AG04449 (cell line): ENCODE data around the gene IGF2BP1.

ENCODE experiments used
- CTCF ChIA-PET: fragments of 350-600 bp; formaldehyde crosslinking; extraction: SDS; loops from one replicate; lab custom pipeline; 2021; ENCODE audit warnings: antibody characterized with exemption; lab: Yijun Ruan, JAX
- POLR2A ChIA-PET: fragments of 400-600, 350-600 bp; formaldehyde crosslinking; extraction: SDS; loops from one replicate; lab custom pipeline; 2020; ENCODE audit warnings: antibody characterized with exemption, inconsistent platforms; lab: Yijun Ruan, JAX
- DNase-seq: peaks from one replicate; pipeline ENCODE4 v3.0.0-alpha.2; 2010; ENCODE audit warnings: low read depth, low spot score
- H3K4me3 ChIP-seq: 2 replicates; pipeline ENCODE4 v1.5.1; 2011; ENCODE audit warnings: low read depth, mild to moderate bottlenecking, control low read depth, low read length
- CTCF ChIP-seq: IDR thresholded peaks from one replicate; pipeline ENCODE4 v1.5.1; 2011; ENCODE audit warnings: mild to moderate bottlenecking, moderate library complexity, low read length, control low read depth, inconsistent platforms; ENCODE audit not compliant: insufficient read depth; ENCODE audit errors: missing control alignments

The IGF2BP1 gene

GRCh38 chr17:49086316-49086605 lies 89.1 kb downstream of the IGF2BP1 start:
- ChIA-PET POLR2A (no interaction called here), CTCF (no interaction called here)
- no peak for TF ChIP-seq CTCF
- no peak for DNase-seq
- H3K4me3 ChIP-seq, result no peak overlapping the region

DNA sequence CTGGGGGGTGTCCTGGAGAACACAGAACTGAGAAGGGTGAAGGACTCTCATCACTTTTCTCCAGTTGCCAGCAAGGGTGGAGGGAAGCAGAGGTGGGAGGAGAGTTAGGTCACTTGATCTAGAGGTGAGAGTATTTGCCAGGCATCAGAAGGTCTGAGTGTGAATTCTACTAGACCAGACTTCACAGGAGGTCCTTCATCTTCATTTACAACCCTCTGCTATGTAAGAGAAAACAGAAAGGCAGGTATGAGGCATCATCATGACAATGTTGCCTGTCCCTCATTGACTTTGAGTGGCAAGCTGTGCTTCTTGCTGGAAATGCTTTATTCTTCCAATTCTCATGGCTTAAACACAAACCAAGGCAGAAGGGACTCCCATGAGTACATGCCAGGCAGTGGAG lies 89.5 kb downstream of the IGF2BP1 start:
- no peak for TF ChIP-seq CTCF
- ChIA-PET CTCF (no interaction called here), POLR2A (no interaction called here)
- no peak overlapping the region for H3K4me3 ChIP-seq
- no peak for DNase-seq

GRCh38 chr17:49089094-49089493 lies 91.9 kb downstream of the IGF2BP1 start:
- TF ChIP-seq CTCF, result no peak
- POLR2A ChIA-PET, result no interaction called here
- no peak overlapping the region for H3K4me3 ChIP-seq
- CTCF ChIA-PET, result interaction anchor here (1.1 kb wide), 1 partner anchor 91 kb away, joined by 3 read pairs; no protein-coding TSS in a partner anchor
- no peak for DNase-seq

DNA sequence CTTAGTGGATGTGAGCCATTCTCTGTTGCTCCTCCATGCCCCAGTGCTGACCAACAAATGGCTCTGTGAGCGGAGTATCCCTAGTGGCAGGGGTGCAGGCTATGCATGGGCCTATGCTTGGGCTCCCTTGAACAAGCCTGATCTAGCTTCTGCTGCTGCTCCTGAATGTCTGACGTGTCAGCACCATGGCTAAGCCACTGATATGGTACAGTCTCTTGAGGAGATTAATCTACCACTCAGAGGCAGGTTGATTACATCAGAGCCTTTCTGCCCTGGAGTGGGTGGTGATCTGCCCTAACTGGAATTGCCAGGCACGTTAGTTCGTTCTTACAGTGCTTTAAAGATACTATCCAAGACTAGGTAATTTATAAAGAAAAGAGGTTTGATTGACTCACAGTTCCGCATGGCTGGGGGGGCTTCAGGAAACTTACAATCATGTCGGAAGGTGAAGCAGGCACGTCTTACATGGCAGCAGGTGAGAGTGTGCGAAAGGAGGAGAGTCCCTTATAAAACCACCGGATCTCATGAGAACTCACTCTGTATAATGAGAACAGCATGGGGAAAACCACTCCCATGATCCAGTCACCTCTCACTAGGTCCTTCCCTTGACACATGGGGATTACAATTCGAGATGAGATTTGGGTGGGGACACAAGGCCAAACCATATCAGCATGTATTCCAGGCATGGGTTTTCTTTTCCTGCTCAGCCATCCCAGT lies 93.9 kb downstream of the IGF2BP1 start:
- TF ChIP-seq CTCF, result no peak
- DNase-seq, result no peak
- POLR2A ChIA-PET, result no interaction called here
- CTCF ChIA-PET, result no interaction called here
- H3K4me3 ChIP-seq, result no peak overlapping the region

DNA sequence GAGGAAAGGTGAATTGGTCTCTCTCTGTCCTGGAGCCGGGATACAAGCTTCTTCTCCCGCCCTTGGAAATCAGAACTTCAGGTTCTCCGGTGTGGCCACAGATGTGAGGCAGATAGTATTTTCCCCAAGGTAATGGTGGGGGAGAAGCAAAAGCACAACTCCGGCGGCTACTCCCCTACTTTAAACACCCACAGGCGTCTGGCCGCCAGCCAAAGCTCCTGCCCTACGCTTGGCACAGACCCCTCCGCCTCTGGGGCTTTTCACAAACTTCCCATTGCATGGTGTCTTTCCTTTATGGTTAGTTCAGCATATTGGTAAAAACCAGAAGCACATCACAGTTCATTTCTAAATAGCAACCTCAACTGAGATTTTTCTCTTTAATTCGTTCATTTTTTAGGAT lies 95.9 kb downstream of the IGF2BP1 start:
- ChIA-PET POLR2A (no interaction called here), CTCF (no interaction called here)
- no peak for TF ChIP-seq CTCF
- no peak overlapping the region for H3K4me3 ChIP-seq
- DNase-seq, result no peak

DNA sequence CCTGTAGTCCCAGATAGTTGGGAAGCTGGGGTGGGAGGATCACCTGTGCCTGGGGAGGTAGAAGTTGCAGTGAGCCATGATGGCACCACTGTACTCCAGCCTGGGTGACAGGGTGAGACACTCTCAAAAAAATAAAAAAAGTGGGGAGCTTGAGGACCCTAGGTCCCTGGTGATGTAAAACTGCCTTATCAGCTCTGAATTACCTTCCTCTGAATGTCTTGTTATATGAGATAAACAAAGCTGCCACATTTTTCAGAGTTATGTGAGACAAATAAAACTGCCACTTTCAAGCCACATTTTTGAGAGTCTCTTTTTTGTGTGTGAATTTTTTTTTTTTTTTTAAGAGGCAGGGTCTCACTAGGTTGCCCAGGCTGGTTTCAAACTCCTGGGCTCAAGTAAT lies 103.4 kb downstream of the IGF2BP1 start:
- no peak for TF ChIP-seq CTCF
- POLR2A ChIA-PET, result interaction anchor here (0.6 to 2.1 kb wide), 2 partner anchors 43 to 46 kb away, joined by 3 to 7 read pairs; no protein-coding TSS in a partner anchor
- CTCF ChIA-PET, result no interaction called here
- DNase-seq, result no peak
- H3K4me3 ChIP-seq, result no peak overlapping the region
